Activated CD4-positive, alpha-beta memory T cell treated with anti-CD3 and anti-CD28 coated beads for 36 hours (primary cell): ENCODE data around the gene CASP4. TPM values are rescaled to one million over a fixed set of nuclear protein-coding genes. Genes with fewer than 3 reads are reported as not detected.
A peak's percentile ranks its signal among the peaks of the same experiment; 100 is the strongest.
"Not testable (repeated sequence)": the region's sequence is repeated elsewhere in the genome, so short reads cannot be mapped to it uniquely, and the experiment has no call there.

Experiments
- CTCF ChIA-PET: fragments of 350-600 bp; sonication (Branson Sonifier 250); formaldehyde crosslinking; loops from one replicate; lab custom pipeline; 2021; ENCODE audit warnings: antibody characterized with exemption, inconsistent platforms; lab: Charles Lee
- POLR2A ChIA-PET: fragments of 350-600 bp; sonication (Branson Sonifier 250); formaldehyde crosslinking; loops from one replicate; lab custom pipeline; 2021; ENCODE audit warnings: antibody characterized with exemption; lab: Charles Lee
- DNase-seq: peaks from one replicate; pipeline ENCODE4 v3.0.0-alpha.2; 2020
- H3K27ac Mint-ChIP-seq: one replicate; pipeline ENCODE4 v1.8.0; 2021; ENCODE audit warnings: mixed read lengths
- H3K27me3 Mint-ChIP-seq: one replicate; pipeline ENCODE4 v1.8.0; 2021; ENCODE audit warnings: mixed read lengths
- H3K36me3 Mint-ChIP-seq: one replicate; pipeline ENCODE4 v1.8.0; 2021; ENCODE audit warnings: mixed read lengths
- H3K4me1 Mint-ChIP-seq: one replicate; pipeline ENCODE4 v1.8.0; 2021; ENCODE audit warnings: low read depth, mixed read lengths
- H3K4me3 Mint-ChIP-seq: one replicate; pipeline ENCODE4 v1.8.0; 2021; ENCODE audit warnings: mild to moderate bottlenecking, mixed read lengths
- H3K9me3 Mint-ChIP-seq: one replicate; pipeline ENCODE4 v1.8.0; 2021; ENCODE audit warnings: mixed read lengths
- intact Hi-C: fragments of 100-400 bp; cut with micrococcal nuclease; formaldehyde crosslinking; loops from one replicate; pipeline ENCODE4 v1.15.1; 2023
- total RNA-seq, 2 experiments: library from RNA; stranded (reverse); gene quantifications; one replicate each; pipeline ENCODE4 v1.2.3, GENCODE V29; 2021

Gene CASP4
- total RNA-seq, 2 experiments from 2014 or later, result 58.2 to 58.3 TPM

DNA sequence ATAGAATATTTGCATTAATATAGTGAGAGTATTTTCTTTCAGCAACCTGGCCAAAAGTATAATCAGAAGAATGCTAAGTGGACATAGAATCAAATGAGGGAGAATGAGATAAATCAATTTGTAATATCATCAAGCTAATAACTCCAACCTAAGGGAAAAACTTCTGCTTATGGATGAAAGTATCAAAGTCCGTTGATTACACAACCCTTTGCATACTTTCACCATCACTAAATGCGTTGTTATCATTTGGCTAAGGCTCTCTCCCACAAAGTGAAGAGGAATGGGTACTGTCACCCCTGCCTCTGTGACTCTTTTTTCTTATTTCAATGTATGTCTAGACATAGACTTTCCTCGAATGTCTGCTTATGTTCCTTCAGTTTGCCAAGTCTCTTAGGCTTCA lies 16.4 kb upstream of the CASP4 start:
- Mint-ChIP-seq H3K27me3 (no peaks in the 10 kb centered on the region), H3K36me3 (peaks cover 4% of the 10 kb centered on the region), H3K4me3 (no peak overlapping the region), H3K27ac (no peak overlapping the region), H3K4me1 (no peaks in the 10 kb centered on the region), H3K9me3 (peaks cover 6% of the 10 kb centered on the region)
- POLR2A ChIA-PET, result no interaction called here
- no peak for DNase-seq
- CTCF ChIA-PET, result no interaction called here
- intact Hi-C loops, result no loop called here

- no peak overlapping the region for H3K4me3 Mint-ChIP-seq
- no peak overlapping the region for H3K27ac Mint-ChIP-seq
- ChIA-PET POLR2A (no interaction called here), CTCF (interaction anchor here (1.7 kb wide), 1 partner anchor 13 kb away, joined by 3 read pairs; no protein-coding TSS in a partner anchor)
- H3K4me1 Mint-ChIP-seq, result peaks cover 5% of the 10 kb centered on the region
- no peaks in the 10 kb centered on the region for H3K36me3 Mint-ChIP-seq
- no peak for DNase-seq
- intact Hi-C loops, result no loop called here
- no peaks in the 10 kb centered on the region for H3K27me3 Mint-ChIP-seq
- peaks cover 3% of the 10 kb centered on the region for H3K9me3 Mint-ChIP-seq
Measured at GRCh38 chr11:104979839-104980238, 11.5 kb upstream of the CASP4 start.

- DNase-seq, result no peak
- Mint-ChIP-seq H3K27me3 (no peaks in the 10 kb centered on the region), H3K27ac (no peak overlapping the region), H3K4me3 (no peak overlapping the region), H3K9me3 (peaks cover 25% of the 10 kb centered on the region), H3K4me1 (peaks cover 8% of the 10 kb centered on the region), H3K36me3 (peaks cover 14% of the 10 kb centered on the region)
- intact Hi-C loops, result no loop called here
- CTCF ChIA-PET, result no interaction called here
- POLR2A ChIA-PET, result interaction anchor here (0.6 kb wide), 1 partner anchor 24 kb away, joined by 3 read pairs; no protein-coding TSS in a partner anchor
Measured at GRCh38 chr11:104973616-104974015, 5.2 kb upstream of the CASP4 start.

GRCh38 chr11:104972924-104973323 lies 4.5 kb upstream of the CASP4 start:
- CTCF ChIA-PET, H3K27ac Mint-ChIP-seq, H3K27me3 Mint-ChIP-seq, H3K4me3 Mint-ChIP-seq, intact Hi-C loops, DNase-seq, POLR2A ChIA-PET: not testable (repeated sequence)
- Mint-ChIP-seq H3K4me1 (peaks cover 12% of the 10 kb centered on the region), H3K36me3 (peaks cover 14% of the 10 kb centered on the region), H3K9me3 (peaks cover 25% of the 10 kb centered on the region)

- H3K27ac Mint-ChIP-seq, result no peak overlapping the region
Measured at GRCh38 chr11:104970756-104971155, 2.4 kb upstream of the CASP4 start.

GRCh38 chr11:104968856-104969776 lies 742 bp upstream of the CASP4 start:
- Mint-ChIP-seq H3K4me1 (peaks cover 35% of the 10 kb centered on the region), H3K9me3 (peaks cover 27% of the 10 kb centered on the region), H3K36me3 (peaks cover 26% of the 10 kb centered on the region), H3K27me3 (no peaks in the 10 kb centered on the region), H3K27ac (peak overlapping the region; percentile 92), H3K4me3 (peak overlapping the region; percentile 89)
- ChIA-PET POLR2A (interaction anchor here (2.5 kb wide), 1 partner anchor 74 kb away, joined by 4 read pairs; no protein-coding TSS in a partner anchor), CTCF (interaction anchor here (1.2 to 1.4 kb wide), 2 partner anchors 32 to 360 kb away, joined by 3 read pairs; no protein-coding TSS in a partner anchor)
- DNase-seq, result no peak
- intact Hi-C loops, result loop anchor here (1.0 to 10.0 kb wide), 5 partner anchors 51 to 326 kb away; no protein-coding TSS in a partner anchor

More at GRCh38 chr11:104970756-104971155, 2.4 kb upstream of the CASP4 start:
- peaks cover 25% of the 10 kb centered on the region for H3K9me3 Mint-ChIP-seq
- H3K36me3 Mint-ChIP-seq, result peaks cover 16% of the 10 kb centered on the region
- CTCF ChIA-PET, result no interaction called here
- DNase-seq, result no peak
- no peak overlapping the region for H3K4me3 Mint-ChIP-seq
- peaks cover 27% of the 10 kb centered on the region for H3K4me1 Mint-ChIP-seq
- intact Hi-C loops, result no loop called here
- H3K27me3 Mint-ChIP-seq, result no peaks in the 10 kb centered on the region
- POLR2A ChIA-PET, result no interaction called here

GRCh38 chr11:104967534-104968354 lies 630 bp downstream of the CASP4 start:
- Mint-ChIP-seq H3K36me3 (peaks cover 29% of the 10 kb centered on the region), H3K4me3 (peak overlapping the region; percentile 89)

DNA sequence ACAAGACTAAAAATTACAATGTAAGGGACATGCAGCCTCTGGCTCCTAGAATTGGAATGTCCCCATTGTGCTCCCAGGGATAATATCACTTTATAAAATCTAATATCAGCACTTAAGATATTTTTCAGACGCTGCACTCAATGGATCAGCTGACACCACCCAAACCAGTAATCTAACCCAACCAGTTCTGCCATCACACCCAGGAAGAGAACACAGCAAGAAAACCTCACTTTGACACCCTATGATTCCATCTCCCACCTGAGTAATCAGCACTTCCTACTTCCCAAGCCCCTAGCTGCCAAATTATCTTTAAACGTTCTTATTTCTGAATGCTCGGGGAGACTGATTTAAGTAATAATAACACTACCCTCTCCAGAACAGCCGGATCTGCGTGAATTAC lies 2.6 kb downstream of the CASP4 start:
- H3K4me1 Mint-ChIP-seq, result peaks cover 56% of the 10 kb centered on the region
- POLR2A ChIA-PET, result no interaction called here
- intact Hi-C loops, result loop anchor here (5.0 to 10.0 kb wide), 2 partner anchors 137 to 329 kb away; no protein-coding TSS in a partner anchor
- H3K27ac Mint-ChIP-seq, result no peak overlapping the region
- no peak for DNase-seq
- CTCF ChIA-PET, result no interaction called here
- no peaks in the 10 kb centered on the region for H3K27me3 Mint-ChIP-seq
- H3K36me3 Mint-ChIP-seq, result peaks cover 34% of the 10 kb centered on the region
- H3K4me3 Mint-ChIP-seq, result peak overlapping the region; percentile 4
- H3K9me3 Mint-ChIP-seq, result peaks cover 22% of the 10 kb centered on the region

More at GRCh38 chr11:104967534-104968354, 630 bp downstream of the CASP4 start:
- Mint-ChIP-seq H3K4me1 (peaks cover 42% of the 10 kb centered on the region), H3K9me3 (peaks cover 27% of the 10 kb centered on the region), H3K27me3 (no peaks in the 10 kb centered on the region), H3K27ac (peak overlapping the region; percentile 92)
- ChIA-PET POLR2A (interaction anchor here (1.0 to 2.5 kb wide), 2 partner anchors 50 to 76 kb away, joined by 3 to 4 read pairs; no protein-coding TSS in a partner anchor), CTCF (interaction anchor here (1.4 to 2.0 kb wide), 2 partner anchors 20 to 359 kb away, joined by 3 to 7 read pairs; no protein-coding TSS in a partner anchor)
- no peak for DNase-seq
- intact Hi-C loops, result loop anchor here (1.0 to 10.0 kb wide), 5 partner anchors 49 to 327 kb away; no protein-coding TSS in a partner anchor

- Mint-ChIP-seq H3K4me3 (no peak overlapping the region), H3K9me3 (peaks cover 22% of the 10 kb centered on the region), H3K27ac (no peak overlapping the region), H3K4me1 (peaks cover 60% of the 10 kb centered on the region), H3K27me3 (no peaks in the 10 kb centered on the region), H3K36me3 (peaks cover 34% of the 10 kb centered on the region)
- CTCF ChIA-PET, result no interaction called here
- POLR2A ChIA-PET, result no interaction called here
- intact Hi-C loops, result loop anchor here (10.0 kb wide), 1 partner anchor 331 kb away; no protein-coding TSS in a partner anchor
- DNase-seq, result no peak
Measured at GRCh38 chr11:104964247-104964646, 4.1 kb downstream of the CASP4 start.

DNA sequence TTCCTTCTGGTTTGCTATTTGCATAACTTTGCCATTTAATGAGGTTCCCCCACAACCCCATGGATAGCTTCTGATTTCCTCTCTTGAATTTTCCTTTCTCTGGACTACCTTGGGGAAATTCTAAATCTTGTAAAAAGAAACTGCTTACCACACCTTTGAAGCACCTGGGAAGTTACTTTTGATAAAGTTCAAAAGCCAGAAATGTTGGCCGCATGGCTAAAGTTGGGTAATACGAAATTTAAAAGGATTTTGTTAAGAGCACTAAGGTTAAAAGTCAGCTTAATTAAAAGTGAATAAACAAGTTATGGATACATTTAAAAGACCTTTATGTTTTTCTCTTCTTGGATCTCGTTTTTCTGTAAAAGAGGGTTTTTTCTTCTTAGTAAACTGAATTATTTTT lies 5.5 kb downstream of the CASP4 start:
- H3K4me1 Mint-ChIP-seq, result peaks cover 64% of the 10 kb centered on the region
- no peaks in the 10 kb centered on the region for H3K27me3 Mint-ChIP-seq
- peaks cover 22% of the 10 kb centered on the region for H3K9me3 Mint-ChIP-seq
- DNase-seq, result no peak
- POLR2A ChIA-PET, result no interaction called here
- intact Hi-C loops, result loop anchor here (10.0 kb wide), 1 partner anchor 332 kb away; no protein-coding TSS in a partner anchor
- no peak overlapping the region for H3K27ac Mint-ChIP-seq
- H3K36me3 Mint-ChIP-seq, result peaks cover 34% of the 10 kb centered on the region
- H3K4me3 Mint-ChIP-seq, result no peak overlapping the region
- CTCF ChIA-PET, result interaction anchor here (1.6 kb wide), 1 partner anchor 16 kb away, joined by 4 read pairs; no protein-coding TSS in a partner anchor

- peaks cover 17% of the 10 kb centered on the region for H3K36me3 Mint-ChIP-seq
Measured at GRCh38 chr11:104957280-104957679, 11.1 kb downstream of the CASP4 start.

More at GRCh38 chr11:104957280-104957679, 11.1 kb downstream of the CASP4 start:
- H3K4me3 Mint-ChIP-seq, result no peak overlapping the region
- intact Hi-C loops, result no loop called here
- no peak overlapping the region for H3K27ac Mint-ChIP-seq
- ChIA-PET POLR2A (no interaction called here), CTCF (interaction anchor here (1.4 kb wide), 1 partner anchor 10 kb away, joined by 4 read pairs; no protein-coding TSS in a partner anchor)
- no peaks in the 10 kb centered on the region for H3K9me3 Mint-ChIP-seq
- peaks cover 53% of the 10 kb centered on the region for H3K4me1 Mint-ChIP-seq
- DNase-seq, result no peak
- H3K27me3 Mint-ChIP-seq, result no peaks in the 10 kb centered on the region
